AG04450 (cell line): ENCODE measurements around the gene MLLT6. TPM values are rescaled to one million over a fixed set of nuclear protein-coding genes. Genes with fewer than 3 reads are reported as not detected.

ENCODE experiments used
- CTCF ChIA-PET: fragments of 300-600, 350-600 bp; formaldehyde crosslinking; extraction: SDS; loops from one replicate; lab custom pipeline; 2022; ENCODE audit warnings: antibody characterized with exemption, inconsistent platforms; lab: Charles Lee
- POLR2A ChIA-PET: fragments of 350-600 bp; formaldehyde crosslinking; extraction: SDS; loops from one replicate; lab custom pipeline; 2021; ENCODE audit warnings: antibody characterized with exemption, inconsistent platforms; lab: Yijun Ruan, JAX
- DNase-seq: peaks from one replicate; pipeline ENCODE4 v3.0.0-alpha.2; 2011; ENCODE audit warnings: low read depth, low spot score
- H3K27ac ChIP-seq: one replicate; pipeline ENCODE4 v1.5.1; 2012; ENCODE audit warnings: low read depth, low read length, control low read depth
- H3K27me3 ChIP-seq: one replicate; pipeline ENCODE4 v1.6.0; 2012; ENCODE audit warnings: low read length; ENCODE audit not compliant: control insufficient read depth, insufficient read depth
- H3K4me3 ChIP-seq: 2 replicates; pipeline ENCODE4 v1.5.1; 2011; ENCODE audit warnings: mild to moderate bottlenecking, low read depth, low read length, control low read depth
- H3K9me3 ChIP-seq: 2 replicates; pipeline ENCODE4 v1.5.1; 2012; ENCODE audit warnings: low read length; ENCODE audit not compliant: control insufficient read depth, insufficient read depth
- polyA plus RNA-seq: library from polyadenylated mRNA; depleted of rRNA; stranded (reverse); fragments of >200 nt; gene quantifications from 2 replicates; pipeline ENCODE4 v1.2.3, GENCODE V29; 2011
- TF ChIP-seq, protein P1 (sequence below): IDR thresholded peaks from 2 replicates; pipeline ENCODE4 v1.5.1; 2011; ENCODE audit warnings: low read depth, low read length, control low read depth, inconsistent platforms

The MLLT6 gene
- polyA plus RNA-seq, 1 experiment: 17.3 TPM

DNA sequence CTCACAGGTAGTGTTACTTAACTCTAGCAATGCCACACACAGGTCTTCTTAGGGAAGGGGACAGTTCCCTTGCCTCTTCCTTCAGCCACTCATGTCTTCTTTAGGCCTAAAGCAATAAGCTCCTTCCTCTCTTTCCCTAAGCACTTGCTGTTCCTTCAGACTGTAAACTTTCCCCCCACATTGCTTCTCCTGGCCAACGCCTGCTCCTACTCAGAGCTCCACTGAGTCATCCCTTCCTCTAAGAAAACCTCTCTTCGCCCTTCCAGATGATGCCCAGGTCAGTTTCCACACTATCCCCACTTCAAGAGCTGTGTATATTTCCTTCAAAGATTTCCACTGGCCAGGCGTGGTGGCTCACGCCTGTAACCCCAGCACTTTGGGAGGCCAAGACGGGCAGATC is 17.8 kb upstream of the MLLT6 start:
- ChIA-PET CTCF (interaction anchor here (0.6 to 1.2 kb wide), 3 partner anchors 20 to 1274 kb away, joined by 3 to 4 read pairs (median 3); no protein-coding TSS in a partner anchor), POLR2A (no interaction called here)
- DNase-seq: no peak
- no peak overlapping the region for H3K27ac ChIP-seq
- TF ChIP-seq, protein P1, sequence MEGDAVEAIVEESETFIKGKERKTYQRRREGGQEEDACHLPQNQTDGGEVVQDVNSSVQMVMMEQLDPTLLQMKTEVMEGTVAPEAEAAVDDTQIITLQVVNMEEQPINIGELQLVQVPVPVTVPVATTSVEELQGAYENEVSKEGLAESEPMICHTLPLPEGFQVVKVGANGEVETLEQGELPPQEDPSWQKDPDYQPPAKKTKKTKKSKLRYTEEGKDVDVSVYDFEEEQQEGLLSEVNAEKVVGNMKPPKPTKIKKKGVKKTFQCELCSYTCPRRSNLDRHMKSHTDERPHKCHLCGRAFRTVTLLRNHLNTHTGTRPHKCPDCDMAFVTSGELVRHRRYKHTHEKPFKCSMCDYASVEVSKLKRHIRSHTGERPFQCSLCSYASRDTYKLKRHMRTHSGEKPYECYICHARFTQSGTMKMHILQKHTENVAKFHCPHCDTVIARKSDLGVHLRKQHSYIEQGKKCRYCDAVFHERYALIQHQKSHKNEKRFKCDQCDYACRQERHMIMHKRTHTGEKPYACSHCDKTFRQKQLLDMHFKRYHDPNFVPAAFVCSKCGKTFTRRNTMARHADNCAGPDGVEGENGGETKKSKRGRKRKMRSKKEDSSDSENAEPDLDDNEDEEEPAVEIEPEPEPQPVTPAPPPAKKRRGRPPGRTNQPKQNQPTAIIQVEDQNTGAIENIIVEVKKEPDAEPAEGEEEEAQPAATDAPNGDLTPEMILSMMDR: no peak
- H3K27me3 ChIP-seq: peaks cover 2% of the 10 kb centered on the region
- H3K9me3 ChIP-seq: no peaks in the 10 kb centered on the region
- H3K4me3 ChIP-seq: no peak overlapping the region

DNA sequence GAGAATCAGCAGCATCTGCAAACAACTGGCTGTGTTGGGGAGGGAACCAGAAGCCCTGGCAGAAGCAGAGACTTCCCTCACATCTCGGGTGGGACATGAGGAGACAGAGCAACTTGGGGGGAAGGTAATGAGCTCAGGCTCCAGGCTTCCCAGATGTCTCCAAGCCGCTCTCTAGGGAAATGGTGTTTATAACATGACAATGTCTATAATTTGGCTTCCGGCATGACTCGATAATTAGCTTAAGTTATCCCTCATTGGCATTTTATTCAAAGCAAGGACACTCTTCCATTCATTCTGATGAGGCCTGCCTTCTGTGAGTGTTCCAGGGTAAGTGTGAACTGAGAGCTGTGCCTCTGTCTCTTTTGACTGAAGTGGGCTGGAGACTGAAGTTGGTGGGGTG is 14.7 kb upstream of the MLLT6 start:
- ChIA-PET POLR2A (no interaction called here), CTCF (interaction anchor here (1.0 kb wide), 1 partner anchor 44 kb away, joined by 4 read pairs; no protein-coding TSS in a partner anchor)
- H3K27ac ChIP-seq: no peak overlapping the region
- DNase-seq: no peak
- no peaks in the 10 kb centered on the region for H3K9me3 ChIP-seq
- H3K27me3 ChIP-seq: peaks cover 2% of the 10 kb centered on the region
- H3K4me3 ChIP-seq: no peak overlapping the region
- TF ChIP-seq, protein P1: no peak

DNA sequence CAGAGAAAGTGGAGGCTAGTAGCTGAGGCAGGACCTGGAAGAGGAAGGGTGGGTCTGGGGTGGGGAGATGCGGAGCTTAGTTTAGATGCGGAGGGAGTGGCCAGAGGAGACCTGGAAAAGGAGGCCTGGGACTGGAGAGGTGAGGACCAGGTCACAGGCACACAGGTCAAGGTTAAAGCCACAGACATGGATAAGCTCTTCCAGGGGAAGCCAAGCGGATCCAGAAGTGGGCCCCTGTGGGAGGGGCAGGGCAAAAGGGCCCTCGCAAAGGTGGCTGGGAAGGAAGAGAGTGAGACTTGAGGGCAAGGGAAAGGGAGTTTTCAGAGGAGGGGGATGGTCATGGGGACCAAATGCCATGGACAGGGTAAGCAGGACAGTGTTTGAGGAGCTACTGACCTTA is 13.9 kb upstream of the MLLT6 start:
- POLR2A ChIA-PET: no interaction called here
- H3K4me3 ChIP-seq: no peak overlapping the region
- CTCF ChIA-PET: no interaction called here
- H3K9me3 ChIP-seq: no peaks in the 10 kb centered on the region
- peaks cover 2% of the 10 kb centered on the region for H3K27me3 ChIP-seq
- no peak overlapping the region for H3K27ac ChIP-seq
- TF ChIP-seq, protein P1: no peak
- no peak for DNase-seq

- H3K4me3 ChIP-seq: no peak overlapping the region
- ChIA-PET POLR2A (no interaction called here), CTCF (interaction anchor here (1.0 kb wide), 1 partner anchor 41 kb away, joined by 3 read pairs; no protein-coding TSS in a partner anchor)
- H3K9me3 ChIP-seq: no peaks in the 10 kb centered on the region
- TF ChIP-seq, protein P1: no peak
- no peak for DNase-seq
- no peak overlapping the region for H3K27ac ChIP-seq
- H3K27me3 ChIP-seq: peaks cover 5% of the 10 kb centered on the region
Observed at GRCh38 chr17:38693700-38694329, 11.3 kb upstream of the MLLT6 start.

DNA sequence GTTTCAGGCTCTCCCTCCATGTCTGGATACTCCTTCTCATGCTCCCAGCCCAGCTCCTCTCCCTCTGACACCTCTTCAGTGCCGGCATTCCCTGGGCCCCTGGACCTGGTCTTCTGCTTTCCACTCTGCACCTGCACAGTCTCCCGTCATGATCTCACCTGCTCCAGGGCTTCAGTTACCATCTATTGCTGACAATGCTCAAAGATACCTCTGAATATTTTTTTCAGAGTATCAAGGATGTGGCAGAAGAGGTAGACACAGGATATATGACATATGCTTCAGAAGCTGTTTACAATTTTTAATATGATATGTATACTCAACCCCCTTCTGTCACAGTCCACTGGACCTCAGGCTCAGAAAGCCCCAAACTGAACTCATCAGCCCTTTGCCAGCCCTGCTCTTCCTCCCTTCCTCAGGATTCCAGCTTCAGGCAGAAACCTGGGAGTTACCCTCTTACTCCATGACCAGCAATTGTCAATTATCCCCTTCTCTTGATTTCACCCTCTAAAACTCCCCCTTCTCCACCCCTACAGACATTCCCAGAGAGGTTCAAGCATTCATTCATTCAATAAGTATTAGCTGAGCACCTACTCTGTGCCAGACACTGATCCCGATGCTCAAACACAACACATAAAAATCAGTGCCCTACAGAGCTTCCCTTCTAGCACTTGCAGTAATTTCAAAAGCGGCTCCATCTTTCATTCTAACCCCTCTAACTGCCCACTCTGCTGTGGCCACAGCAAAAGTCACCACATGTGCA is 7.8 kb upstream of the MLLT6 start:
- no peak overlapping the region for H3K27ac ChIP-seq
- TF ChIP-seq, protein P1: no peak
- CTCF ChIA-PET: interaction anchor here (0.9 to 1.0 kb wide), 2 partner anchors 32 to 37 kb away, joined by 3 to 6 read pairs; no protein-coding TSS in a partner anchor
- POLR2A ChIA-PET: no interaction called here
- H3K9me3 ChIP-seq: no peaks in the 10 kb centered on the region
- H3K27me3 ChIP-seq: peaks cover 3% of the 10 kb centered on the region
- no peak for DNase-seq
- H3K4me3 ChIP-seq: no peak overlapping the region
